Esophagus mucosa (tissue), 1 donor: ENCODE results near the gene TAS2R20. TPM values are rescaled to one million over a fixed set of nuclear protein-coding genes. Genes with fewer than 3 reads are reported as not detected.

ENCODE experiments used
- ATAC-seq: fragments of 200-7000 bp; cut with Tn5 transposase; one replicate; pipeline ENCODE4 v1.9.1; 2020
- total RNA-seq: library from RNA; stranded (reverse); gene quantifications from one replicate; pipeline ENCODE4 v1.2.4, GENCODE V29; 2023
- donor health status: DM: yes; HTN: yes; CAD: no.

Gene TAS2R20
- total RNA-seq, 1 donor from 2014 or later, result 0.96 TPM

DNA sequence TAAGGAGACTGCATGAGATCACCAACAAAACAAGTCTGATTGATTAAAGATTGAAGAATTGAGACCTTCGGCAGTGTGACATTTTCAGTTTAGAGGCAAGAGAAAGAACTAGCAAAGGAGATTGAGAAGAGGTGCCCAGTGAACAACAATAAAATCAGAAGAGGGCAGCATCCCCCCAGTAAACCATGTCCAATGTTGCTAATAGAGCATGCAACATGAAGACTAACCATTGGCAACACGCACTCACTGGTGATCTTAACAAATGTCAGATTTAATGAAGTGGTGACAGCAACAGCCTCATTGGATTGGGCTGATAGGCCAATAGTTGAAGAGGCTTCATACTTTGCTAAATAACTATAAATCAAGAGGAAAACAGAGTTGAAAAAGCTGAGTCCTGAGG, 38.3 kb downstream of the TAS2R20 start:
- ATAC-seq, result no peak

DNA sequence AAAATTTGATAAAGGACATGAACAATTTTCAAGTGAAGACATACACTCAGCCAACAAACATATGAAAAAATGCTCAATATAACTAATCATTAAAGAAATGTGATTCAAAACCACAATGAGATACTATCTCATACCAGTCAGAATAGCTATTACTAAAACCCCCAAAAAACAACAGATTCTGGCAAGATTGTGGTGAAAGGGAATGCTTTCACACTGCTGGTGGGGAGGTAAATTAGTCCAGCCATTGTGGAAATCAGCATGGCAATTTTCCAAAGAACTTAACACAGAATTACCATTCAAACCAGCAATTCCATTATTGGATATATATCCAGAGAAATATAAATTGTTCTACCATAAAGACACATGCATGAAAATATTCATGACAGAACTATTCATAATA, 40.4 kb downstream of the TAS2R20 start:
- no peak for ATAC-seq

DNA sequence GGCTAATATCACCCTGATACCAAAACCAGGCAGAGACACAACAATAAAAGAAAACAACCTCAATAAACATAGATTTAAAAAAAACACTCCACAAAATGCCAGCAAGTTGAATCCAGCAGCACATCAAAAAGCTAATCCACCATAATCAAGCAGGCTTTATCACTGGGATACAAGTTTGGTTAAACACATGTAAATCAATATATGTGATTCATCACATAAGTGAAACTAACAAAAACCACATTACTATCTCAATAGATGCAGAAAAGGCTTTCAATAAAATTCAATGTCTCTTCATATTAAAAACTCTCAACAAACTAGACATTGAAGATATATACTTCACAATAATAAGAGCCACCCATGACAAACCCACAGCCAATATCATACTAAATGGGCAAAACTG, 42.0 kb downstream of the TAS2R20 start:
- no peak for ATAC-seq

DNA sequence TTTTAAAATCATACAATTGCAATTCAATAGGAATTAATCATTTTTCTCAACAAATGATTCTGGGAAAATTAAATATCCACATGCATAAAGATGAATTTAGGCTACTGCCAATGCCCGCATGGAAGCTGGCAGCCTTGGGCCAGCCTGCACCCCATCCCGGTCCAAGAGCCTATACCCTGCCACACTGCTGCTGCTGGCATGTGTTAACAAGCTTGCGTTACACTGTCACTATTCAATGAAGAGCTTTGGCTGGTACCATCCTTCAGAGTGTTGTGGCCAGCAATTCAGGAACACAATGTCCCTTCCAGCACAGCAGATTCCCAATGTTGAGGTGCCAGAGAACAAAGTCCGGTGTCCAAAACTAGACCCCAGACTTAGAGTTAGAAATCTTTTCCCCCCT, 45.5 kb downstream of the TAS2R20 start:
- ATAC-seq, result no peak

Other genes starting within 250 kb of the TAS2R20 start
- not detected for gene TAS2R7, start 195.7 kb downstream of the TAS2R20 start, total RNA-seq
- gene TAS2R8, start 191.0 kb downstream of the TAS2R20 start, total RNA-seq, result not detected
- gene TAS2R9, start 188.1 kb downstream of the TAS2R20 start, total RNA-seq, result not detected
- 0.16 TPM for gene TAS2R10, start 171.9 kb downstream of the TAS2R20 start, total RNA-seq
- gene PRR4, start 148.8 kb downstream of the TAS2R20 start, total RNA-seq, result 0.64 TPM
- 7.5 TPM for gene PRH1, start 114.0 kb downstream of the TAS2R20 start, total RNA-seq
- gene TAS2R13, start 88.7 kb downstream of the TAS2R20 start, total RNA-seq, result 0.44 TPM
- gene PRH2, start 69.1 kb downstream of the TAS2R20 start, total RNA-seq, result not detected
- 0.80 TPM for gene TAS2R14, start 59.0 kb downstream of the TAS2R20 start, total RNA-seq
- gene TAS2R50, start 11.4 kb downstream of the TAS2R20 start, total RNA-seq, result 0.68 TPM
- gene TAS2R19, start 24.3 kb upstream of the TAS2R20 start, total RNA-seq, result 1.2 TPM
- gene TAS2R31, start 33.1 kb upstream of the TAS2R20 start, total RNA-seq, result 0.92 TPM
- gene TAS2R46, start 64.0 kb upstream of the TAS2R20 start, total RNA-seq, result 0.40 TPM
- gene TAS2R43, start 94.0 kb upstream of the TAS2R20 start, total RNA-seq, result 0.84 TPM
- 1.1 TPM for gene TAS2R30, start 136.3 kb upstream of the TAS2R20 start, total RNA-seq
- 4.0 TPM for gene SMIM10L1, start 172.9 kb upstream of the TAS2R20 start, total RNA-seq
- gene TAS2R42, start 188.6 kb upstream of the TAS2R20 start, total RNA-seq, result not detected